B cell (primary cell): ENCODE results near the gene SOX13.

Experiments used
- CTCF ChIP-seq: fragments of 200-600 bp; IDR thresholded peaks from one replicate; pipeline ENCODE4 v1.8.0; 2022; ENCODE audit warnings: antibody characterized with exemption, mild to moderate bottlenecking
- EZH2 ChIP-seq: IDR thresholded peaks from 2 replicates; pipeline ENCODE4 v1.6.1; 2012; ENCODE audit warnings: borderline replicate concordance, low read depth, mild to moderate bottlenecking, moderate library complexity, low read length; ENCODE audit not compliant: insufficient read depth, poor library complexity, severe bottlenecking

- TF ChIP-seq CTCF (no peak), EZH2 (no peak)
Measured at GRCh38 chr1:204104331-204105130, 31.6 kb downstream of the SOX13 start.
